GM18867 (cell line): ENCODE data around the gene GRIK3.

Experiments used
- ATAC-seq: cut with Tn5 transposase; IDR thresholded peaks from one replicate; pipeline ENCODE4 v1.9.1; 2021; ENCODE audit warnings: mild to moderate bottlenecking, moderate library complexity; ENCODE audit not compliant: unreplicated experiment

GRIK3 gene

DNA sequence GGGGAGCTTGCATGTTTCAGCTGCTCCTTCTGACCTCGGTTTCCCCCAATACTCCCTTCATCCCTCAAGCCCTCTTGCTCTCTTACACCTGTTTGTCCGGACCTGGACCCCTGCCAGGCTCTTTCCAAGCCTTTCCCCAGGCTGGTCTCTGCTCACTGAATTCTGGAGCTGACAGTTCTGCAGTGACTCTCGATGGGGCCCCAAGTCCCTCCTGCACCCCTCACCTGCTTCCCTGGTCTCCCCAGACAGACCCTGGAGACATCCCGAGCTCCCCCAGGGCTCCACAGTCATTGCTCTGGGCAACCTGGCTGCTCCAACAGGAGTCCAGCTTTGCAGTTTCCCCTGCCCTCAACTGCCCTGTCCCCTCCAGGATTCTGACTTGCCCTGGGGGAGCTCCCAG lies 198.6 kb downstream of the GRIK3 start:
- ATAC-seq: no peak

DNA sequence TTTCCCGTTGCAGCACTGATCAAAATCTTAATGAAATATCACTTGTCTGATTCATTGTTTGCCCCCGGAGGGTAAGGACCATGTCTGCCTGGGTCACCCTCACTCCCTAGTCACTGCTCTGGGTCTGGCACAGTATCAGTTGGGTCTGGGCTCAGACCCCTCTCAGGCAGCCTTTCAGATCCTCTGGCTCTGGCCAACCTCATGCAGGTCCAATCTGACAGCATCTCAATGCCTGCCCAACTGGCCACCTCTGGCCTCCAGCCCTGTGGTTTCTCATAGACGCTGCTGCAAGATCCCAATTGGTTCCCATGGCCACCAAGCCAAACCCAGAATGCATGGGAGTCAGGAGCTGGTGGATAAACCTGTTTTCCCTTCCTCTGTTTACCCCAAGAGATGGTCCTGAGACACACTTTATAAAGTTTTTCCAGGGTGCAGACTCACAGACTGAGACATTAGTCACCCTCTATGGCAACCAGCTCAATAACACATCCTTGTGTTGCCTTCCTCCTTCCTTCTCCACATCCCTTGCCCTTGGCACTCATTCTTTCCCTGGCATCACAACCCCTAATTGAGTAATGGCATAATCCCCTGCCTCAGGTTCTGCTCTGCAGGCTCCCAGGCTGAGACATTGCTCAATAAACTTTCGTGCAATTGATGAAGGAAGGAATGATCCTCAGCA lies 199.2 kb downstream of the GRIK3 start:
- no peak for ATAC-seq

GRCh38 chr1:36834586-36834985 lies 199.7 kb downstream of the GRIK3 start:
- ATAC-seq: no peak

- no peak for ATAC-seq
Measured at GRCh38 chr1:36831186-36831810, 203.0 kb downstream of the GRIK3 start.

GRCh38 chr1:36829961-36830360 lies 204.4 kb downstream of the GRIK3 start:
- no peak for ATAC-seq

- ATAC-seq: no peak
Measured at GRCh38 chr1:36829066-36829465, 205.2 kb downstream of the GRIK3 start.

DNA sequence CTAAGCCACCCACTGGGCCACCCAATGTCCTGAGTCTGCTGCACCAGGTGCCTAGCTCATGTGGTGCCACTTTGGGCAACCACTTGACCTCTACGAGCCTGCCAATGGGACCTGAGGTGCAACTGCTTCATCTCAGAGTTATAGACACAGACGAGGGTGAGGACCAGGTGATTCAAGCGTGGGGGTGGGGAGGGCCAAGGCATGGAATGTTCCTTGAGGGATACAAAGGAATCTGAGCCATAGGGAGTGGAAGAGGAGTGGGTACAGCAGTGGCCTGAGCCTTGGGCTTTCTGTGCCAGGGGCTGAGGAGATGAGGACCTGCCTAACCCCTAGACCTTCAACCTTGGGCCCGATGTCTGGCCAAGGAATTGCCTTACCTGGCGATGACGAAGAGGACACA lies 209.1 kb downstream of the GRIK3 start:
- no peak for ATAC-seq

- no peak for ATAC-seq
Measured at GRCh38 chr1:36824390-36824861, 209.9 kb downstream of the GRIK3 start.

- ATAC-seq: no peak
Measured at GRCh38 chr1:36822648-36823047, 211.7 kb downstream of the GRIK3 start.

GRCh38 chr1:36821386-36821785 lies 212.9 kb downstream of the GRIK3 start:
- ATAC-seq: no peak

DNA sequence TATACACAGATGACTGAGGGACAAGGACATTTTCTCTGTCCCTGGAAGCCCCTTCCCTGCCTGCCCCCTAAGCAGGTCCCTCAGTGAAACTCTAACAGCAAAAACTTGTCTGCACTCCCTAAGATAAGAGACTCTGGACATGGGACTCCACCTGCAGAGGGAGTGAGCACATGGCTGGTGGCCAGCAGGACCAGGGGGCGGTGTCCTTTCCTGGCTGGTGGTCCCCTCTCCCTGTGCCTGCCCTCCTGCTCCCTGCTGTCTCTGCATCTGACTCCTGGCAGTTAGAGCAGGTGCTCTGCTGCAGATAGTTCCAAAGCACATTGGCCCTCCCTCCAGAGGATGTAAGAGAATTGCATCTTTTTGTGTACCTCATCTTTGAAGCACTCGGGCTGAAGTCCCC lies 215.5 kb downstream of the GRIK3 start:
- ATAC-seq: no peak

GRCh38 chr1:36816348-36816747 lies 218.0 kb downstream of the GRIK3 start:
- ATAC-seq: no peak

DNA sequence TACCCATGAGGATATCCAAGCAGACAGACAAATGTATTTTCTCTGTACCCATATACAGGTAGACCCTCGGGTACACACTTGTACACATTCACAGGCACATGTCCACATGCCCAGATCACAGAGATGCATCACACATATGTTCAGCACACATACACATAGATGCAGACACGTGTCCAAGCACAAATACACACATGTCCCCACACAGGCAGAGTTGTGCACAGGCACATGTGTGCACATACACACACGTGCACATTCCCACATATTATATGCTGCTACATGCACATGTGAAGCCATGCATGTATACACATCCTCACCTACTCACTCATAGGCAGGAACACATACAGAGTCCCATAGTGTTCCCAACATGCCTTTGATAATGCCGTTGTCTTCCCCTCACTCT lies 219.5 kb downstream of the GRIK3 start:
- no peak for ATAC-seq

DNA sequence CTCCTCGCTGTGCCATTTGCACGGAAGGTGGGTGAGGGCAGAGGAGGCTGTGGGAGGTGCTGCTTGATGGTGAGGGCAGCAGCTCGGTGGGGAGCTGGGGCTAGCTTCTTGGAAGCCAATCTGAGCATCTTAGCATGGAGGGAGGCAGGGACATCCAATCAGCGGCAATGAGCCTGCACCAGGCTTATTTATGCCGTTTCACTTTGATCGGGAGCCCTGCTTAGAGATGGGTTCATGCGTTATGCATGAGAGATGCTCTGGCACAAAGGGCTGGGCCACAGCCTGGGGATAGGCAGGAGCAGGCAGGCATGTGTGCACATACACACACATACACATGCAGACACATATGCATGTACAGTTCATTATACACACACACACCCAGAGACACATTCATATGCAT lies 220.2 kb downstream of the GRIK3 start:
- ATAC-seq: no peak

- no peak for ATAC-seq
Measured at GRCh38 chr1:36807262-36807661, 227.1 kb downstream of the GRIK3 start.

- no peak for ATAC-seq
Measured at GRCh38 chr1:36805979-36806640, 228.2 kb downstream of the GRIK3 start.

DNA sequence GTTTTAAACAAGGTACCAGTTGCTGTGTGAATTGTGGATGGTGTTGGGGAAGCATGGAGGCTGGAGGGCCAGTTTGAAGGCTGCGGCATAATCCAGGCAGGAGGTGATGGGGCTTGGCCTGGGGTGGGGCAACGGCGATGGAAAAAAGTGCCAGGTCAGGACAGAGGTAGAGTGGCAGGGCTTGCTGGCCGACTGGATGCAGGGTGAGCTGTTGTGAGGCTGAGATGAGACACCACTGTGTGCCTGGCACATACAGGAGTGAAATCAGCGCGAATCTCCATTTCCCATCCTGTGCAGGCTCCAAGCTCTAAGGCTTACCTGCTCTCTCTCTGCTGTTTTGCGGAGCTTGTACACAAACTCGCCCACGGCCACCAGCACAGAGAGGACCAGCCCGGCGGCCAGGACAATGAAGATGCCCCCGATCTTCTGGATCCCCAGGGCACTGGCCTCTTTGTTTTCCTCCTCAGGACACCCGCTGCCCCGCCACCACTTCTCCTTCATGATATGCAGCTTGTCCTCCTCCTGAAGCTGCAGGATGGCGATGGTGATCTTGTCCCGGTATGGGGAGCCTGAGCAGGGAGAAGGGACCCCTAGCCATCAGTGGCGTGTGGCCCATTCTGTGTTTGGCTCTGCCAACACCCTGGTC lies 229.5 kb downstream of the GRIK3 start:
- ATAC-seq: no peak

GRCh38 chr1:36803868-36804570 lies 230.3 kb downstream of the GRIK3 start:
- ATAC-seq: no peak

- ATAC-seq: no peak
Measured at GRCh38 chr1:36802018-36802417, 232.3 kb downstream of the GRIK3 start.

GRCh38 chr1:36797761-36798160 lies 236.6 kb downstream of the GRIK3 start:
- no peak for ATAC-seq

- ATAC-seq: no peak
Measured at GRCh38 chr1:36796733-36797132, 237.6 kb downstream of the GRIK3 start.
